ENCODE measurements around the gene EN2. TPM values are rescaled to one million over a fixed set of nuclear protein-coding genes. Genes with fewer than 3 reads are reported as not detected.

Gene EN2
- total RNA-seq, 1 donor from 2014 or later: not detected

DNA sequence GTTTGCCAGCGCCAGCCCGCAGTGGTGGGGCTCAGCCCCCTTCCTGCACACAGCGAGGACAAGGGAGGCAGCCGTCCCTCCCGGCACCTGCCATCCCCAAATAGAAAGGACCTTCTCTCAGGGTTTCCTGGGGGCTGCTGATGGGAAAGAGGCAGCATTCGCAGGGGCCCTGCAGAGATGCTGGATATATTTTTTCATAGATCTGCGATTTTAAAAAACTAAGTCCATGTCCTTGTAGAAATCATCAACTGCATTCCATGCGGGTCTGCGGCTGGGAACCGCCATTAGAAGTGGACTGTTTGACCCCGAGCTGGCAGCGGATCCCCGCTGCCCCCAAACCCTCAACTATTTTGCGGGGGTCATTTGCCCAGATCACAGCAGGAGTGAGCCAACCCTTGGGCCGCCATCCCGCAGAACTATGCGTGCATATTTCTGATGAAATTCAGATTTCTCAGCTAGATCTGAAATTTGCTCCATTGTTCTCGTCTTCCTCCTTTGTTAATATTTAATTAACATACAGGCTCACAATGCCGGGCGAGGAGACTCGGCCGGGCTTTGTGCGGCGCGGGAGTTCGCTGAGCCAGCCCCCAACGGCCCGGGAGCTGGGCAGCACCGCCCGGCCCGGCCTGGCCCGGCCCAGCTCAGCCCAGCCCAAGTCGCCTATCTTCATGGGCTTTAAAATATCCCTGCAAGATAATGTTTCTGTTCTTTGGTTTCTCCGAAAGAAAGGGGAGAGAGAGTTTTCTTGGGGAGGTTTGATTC lies 2.0 kb downstream of the EN2 start:
- Mint-ChIP-seq H3K9me3 (no peaks in the 10 kb centered on the region), H3K36me3 (no peaks in the 10 kb centered on the region), H3K4me3 (peak overlapping the region; percentile 37), H3K4me1 (peaks cover 10% of the 10 kb centered on the region), H3K27ac (no peak overlapping the region), H3K27me3 (ENCODE audit: low read depth) (peaks cover 90% of the 10 kb centered on the region)
- TF ChIP-seq, protein P1, sequence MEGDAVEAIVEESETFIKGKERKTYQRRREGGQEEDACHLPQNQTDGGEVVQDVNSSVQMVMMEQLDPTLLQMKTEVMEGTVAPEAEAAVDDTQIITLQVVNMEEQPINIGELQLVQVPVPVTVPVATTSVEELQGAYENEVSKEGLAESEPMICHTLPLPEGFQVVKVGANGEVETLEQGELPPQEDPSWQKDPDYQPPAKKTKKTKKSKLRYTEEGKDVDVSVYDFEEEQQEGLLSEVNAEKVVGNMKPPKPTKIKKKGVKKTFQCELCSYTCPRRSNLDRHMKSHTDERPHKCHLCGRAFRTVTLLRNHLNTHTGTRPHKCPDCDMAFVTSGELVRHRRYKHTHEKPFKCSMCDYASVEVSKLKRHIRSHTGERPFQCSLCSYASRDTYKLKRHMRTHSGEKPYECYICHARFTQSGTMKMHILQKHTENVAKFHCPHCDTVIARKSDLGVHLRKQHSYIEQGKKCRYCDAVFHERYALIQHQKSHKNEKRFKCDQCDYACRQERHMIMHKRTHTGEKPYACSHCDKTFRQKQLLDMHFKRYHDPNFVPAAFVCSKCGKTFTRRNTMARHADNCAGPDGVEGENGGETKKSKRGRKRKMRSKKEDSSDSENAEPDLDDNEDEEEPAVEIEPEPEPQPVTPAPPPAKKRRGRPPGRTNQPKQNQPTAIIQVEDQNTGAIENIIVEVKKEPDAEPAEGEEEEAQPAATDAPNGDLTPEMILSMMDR (IDR thresholded peaks at IDR 0.05; ENCODE audit: unreplicated experiment): no peak
- DNase-seq (ENCODE audit: low spot score in 2 of 2, unreplicated experiment in 2 of 2): no peak

DNA sequence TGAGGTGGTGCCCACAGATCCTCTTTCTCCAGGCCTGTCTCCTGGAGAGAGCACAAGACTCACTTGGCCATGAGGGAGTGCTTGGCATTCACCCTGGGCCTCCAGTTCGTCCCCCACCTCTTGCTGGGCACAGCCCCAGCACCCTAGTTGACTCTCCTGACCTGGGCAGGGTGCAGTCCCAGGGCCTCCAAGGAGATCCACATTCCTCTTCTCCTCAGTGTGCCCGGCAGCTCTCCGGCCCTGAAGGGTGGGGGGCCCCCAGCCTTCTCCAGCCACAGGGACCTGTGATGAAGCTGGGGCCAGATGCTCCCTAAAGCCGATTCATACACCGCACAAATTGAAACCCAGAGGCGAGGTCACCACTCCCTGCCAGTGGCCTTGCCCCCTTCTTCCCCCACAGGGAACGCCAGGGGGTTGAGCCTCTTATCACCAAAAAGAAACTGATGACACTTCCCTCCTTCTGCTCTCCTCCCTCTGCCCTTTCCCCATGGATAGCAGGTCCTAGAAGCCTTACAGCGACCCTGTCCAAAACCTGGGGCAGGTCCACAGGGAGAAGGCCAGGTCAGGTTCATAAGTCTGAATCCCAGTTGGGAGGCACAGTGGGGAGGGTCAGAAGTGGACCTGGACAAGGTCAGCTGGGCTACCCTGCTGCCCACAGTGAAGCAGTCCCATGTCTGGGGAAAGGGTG lies 3.1 kb downstream of the EN2 start:
- H3K4me3 Mint-ChIP-seq: no peak overlapping the region
- TF ChIP-seq, protein P1 (IDR thresholded peaks at IDR 0.05; ENCODE audit: unreplicated experiment): no peak
- no peaks in the 10 kb centered on the region for H3K9me3 Mint-ChIP-seq
- peaks cover 10% of the 10 kb centered on the region for H3K4me1 Mint-ChIP-seq
- H3K27ac Mint-ChIP-seq: no peak overlapping the region
- no peak for DNase-seq (ENCODE audit: low spot score in 2 of 2, unreplicated experiment in 2 of 2)
- H3K27me3 Mint-ChIP-seq (ENCODE audit: low read depth): peaks cover 90% of the 10 kb centered on the region
- H3K36me3 Mint-ChIP-seq: no peaks in the 10 kb centered on the region

DNA sequence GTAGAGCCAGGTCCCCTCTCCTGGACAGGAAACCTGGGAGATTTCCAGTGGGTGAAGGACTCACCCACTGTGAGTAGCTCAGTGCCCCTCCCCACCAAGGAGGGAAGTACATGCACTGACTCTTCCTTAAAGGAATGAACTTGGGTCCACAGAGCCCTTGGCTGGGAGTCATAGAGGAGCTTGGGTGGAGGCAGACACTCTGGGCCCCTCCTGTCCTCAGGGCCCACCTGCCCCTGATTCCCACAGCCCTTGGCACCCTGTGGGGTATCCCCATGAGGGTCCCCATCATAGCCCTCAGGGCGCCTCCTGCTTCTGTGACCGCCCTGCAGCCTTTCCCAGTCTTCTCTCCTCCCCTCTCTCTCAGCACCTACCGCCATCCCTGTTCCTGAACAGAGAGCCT lies 3.7 kb downstream of the EN2 start:
- Mint-ChIP-seq H3K36me3 (no peaks in the 10 kb centered on the region), H3K27ac (no peak overlapping the region), H3K4me3 (no peak overlapping the region), H3K4me1 (peaks cover 10% of the 10 kb centered on the region), H3K27me3 (ENCODE audit: low read depth) (peaks cover 90% of the 10 kb centered on the region), H3K9me3 (no peaks in the 10 kb centered on the region)
- DNase-seq (ENCODE audit: low spot score in 2 of 2, unreplicated experiment in 2 of 2): no peak
- TF ChIP-seq, protein P1 (IDR thresholded peaks at IDR 0.05; ENCODE audit: unreplicated experiment): no peak

DNA sequence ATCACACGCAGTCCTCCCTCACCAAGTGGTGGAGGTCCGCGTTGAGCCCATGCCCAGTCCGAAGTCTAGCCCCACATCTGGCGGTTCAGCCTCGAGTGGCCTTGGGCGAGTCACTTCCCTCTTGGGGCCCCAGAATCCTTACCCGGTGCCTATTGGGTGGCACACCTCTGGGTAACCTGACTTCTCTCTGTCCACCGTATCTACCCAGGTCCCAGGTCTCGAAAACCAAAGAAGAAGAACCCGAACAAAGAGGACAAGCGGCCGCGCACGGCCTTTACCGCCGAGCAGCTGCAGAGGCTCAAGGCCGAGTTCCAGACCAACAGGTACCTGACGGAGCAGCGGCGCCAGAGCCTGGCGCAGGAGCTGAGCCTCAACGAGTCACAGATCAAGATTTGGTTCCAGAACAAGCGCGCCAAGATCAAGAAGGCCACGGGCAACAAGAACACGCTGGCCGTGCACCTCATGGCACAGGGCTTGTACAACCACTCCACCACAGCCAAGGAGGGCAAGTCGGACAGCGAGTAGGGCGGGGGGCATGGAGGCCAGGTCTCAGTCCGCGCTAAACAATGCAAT lies 4.3 kb downstream of the EN2 start:
- no peak for DNase-seq (ENCODE audit: low spot score in 2 of 2, unreplicated experiment in 2 of 2)
- H3K27ac Mint-ChIP-seq: no peak overlapping the region
- TF ChIP-seq, protein P1 (IDR thresholded peaks at IDR 0.05; ENCODE audit: unreplicated experiment): no peak
- no peaks in the 10 kb centered on the region for H3K9me3 Mint-ChIP-seq
- H3K27me3 Mint-ChIP-seq (ENCODE audit: low read depth): peaks cover 90% of the 10 kb centered on the region
- H3K4me3 Mint-ChIP-seq: no peak overlapping the region
- H3K4me1 Mint-ChIP-seq: peaks cover 6% of the 10 kb centered on the region
- no peaks in the 10 kb centered on the region for H3K36me3 Mint-ChIP-seq

DNA sequence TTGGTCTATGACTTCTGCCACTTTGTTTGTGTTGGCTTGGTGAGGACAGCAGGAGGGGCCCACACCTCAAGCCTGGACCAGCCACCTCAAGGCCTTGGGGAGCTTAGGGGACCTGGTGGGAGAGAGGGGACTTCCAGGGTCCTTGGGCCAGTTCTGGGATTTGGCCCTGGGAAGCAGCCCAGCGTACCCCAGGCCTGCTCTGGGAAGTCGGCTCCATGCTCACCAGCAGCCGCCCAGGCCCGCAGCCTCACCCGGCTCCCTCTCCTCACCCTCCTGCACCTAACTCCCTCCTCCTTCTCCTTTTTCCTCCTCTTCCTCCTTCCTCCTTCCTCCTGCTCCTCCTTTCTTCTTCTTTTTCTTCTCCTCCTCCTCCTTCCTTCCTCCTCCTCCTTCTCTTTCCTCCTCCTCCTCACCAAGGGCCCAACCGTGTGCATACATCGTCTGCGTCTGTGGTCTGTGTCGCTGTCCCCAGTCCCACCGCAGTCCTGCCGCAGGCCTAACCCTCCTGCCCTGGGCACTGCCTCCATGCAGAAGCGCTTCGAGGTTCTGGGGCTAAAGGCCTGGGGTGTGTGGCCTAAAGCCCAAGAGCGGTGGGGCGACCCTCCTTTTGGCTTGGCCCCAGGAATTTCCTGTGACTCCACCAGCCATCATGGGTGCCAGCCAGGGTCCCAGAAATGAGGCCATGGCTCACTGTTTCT lies 5.3 kb downstream of the EN2 start:
- DNase-seq (ENCODE audit: low spot score in 2 of 2, unreplicated experiment in 2 of 2): no peak
- H3K36me3 Mint-ChIP-seq: no peaks in the 10 kb centered on the region
- no peak overlapping the region for H3K4me3 Mint-ChIP-seq

More for the DNA sequence above, 5.3 kb downstream of the EN2 start:
- TF ChIP-seq, protein P1 (IDR thresholded peaks at IDR 0.05; ENCODE audit: unreplicated experiment): no peak
- Mint-ChIP-seq H3K27ac (no peak overlapping the region), H3K9me3 (no peaks in the 10 kb centered on the region), H3K27me3 (ENCODE audit: low read depth) (peaks cover 94% of the 10 kb centered on the region), H3K4me1 (peaks cover 7% of the 10 kb centered on the region)

All from mesothelial cell of epicardium (in vitro differentiated cells).